Measurements from ENCODE around the gene FUT2.
A peak's percentile ranks its signal among the peaks of the same experiment; 100 is the strongest.

Gene FUT2

GRCh38 chr19:48713864-48714755, 18.3 kb downstream of the FUT2 start (continued):
- no peak for TF ChIP-seq ZNF571 (tag by site-specific recombination; IDR thresholded peaks at IDR 0.05)
- 0 out of 2 replicates have a peak, but pooled peaks have one; percentile 40 for TF ChIP-seq ZNF580 (tag by site-specific recombination; IDR thresholded peaks at IDR 0.05)
- no peak for TF ChIP-seq ZNF521 (tag by site-specific recombination; IDR thresholded peaks at IDR 0.05)
- peak; percentile 41; the same call in 1 of the 2 replicates for TF ChIP-seq KLF7 (tag by site-specific recombination; IDR thresholded peaks at IDR 0.05; ENCODE audit: borderline replicate concordance)
- no peak for TF ChIP-seq ZNF280D (tag by site-specific recombination; IDR thresholded peaks at IDR 0.05)
- TF ChIP-seq ZNF654 (tag by site-specific recombination; IDR thresholded peaks at IDR 0.05; ENCODE audit: low read depth), result no peak
- TF ChIP-seq ZNF146 (tag by site-specific recombination; IDR thresholded peaks at IDR 0.05), result no peak
- TF ChIP-seq TCF7L2 (IDR thresholded peaks at IDR 0.05; ENCODE audit: borderline replicate concordance, low read depth, low read length), result no peak
- TF ChIP-seq ZNF23 (tag by site-specific recombination; IDR thresholded peaks at IDR 0.05; ENCODE audit: borderline replicate concordance), result no peak
- TF ChIP-seq ZNF292 (tag by site-specific recombination; IDR thresholded peaks at IDR 0.05; ENCODE audit: borderline replicate concordance, low read depth), result no peak
- TF ChIP-seq GLIS1 (tag by site-specific recombination; IDR thresholded peaks at IDR 0.05), result no peak
- TF ChIP-seq, protein P1, sequence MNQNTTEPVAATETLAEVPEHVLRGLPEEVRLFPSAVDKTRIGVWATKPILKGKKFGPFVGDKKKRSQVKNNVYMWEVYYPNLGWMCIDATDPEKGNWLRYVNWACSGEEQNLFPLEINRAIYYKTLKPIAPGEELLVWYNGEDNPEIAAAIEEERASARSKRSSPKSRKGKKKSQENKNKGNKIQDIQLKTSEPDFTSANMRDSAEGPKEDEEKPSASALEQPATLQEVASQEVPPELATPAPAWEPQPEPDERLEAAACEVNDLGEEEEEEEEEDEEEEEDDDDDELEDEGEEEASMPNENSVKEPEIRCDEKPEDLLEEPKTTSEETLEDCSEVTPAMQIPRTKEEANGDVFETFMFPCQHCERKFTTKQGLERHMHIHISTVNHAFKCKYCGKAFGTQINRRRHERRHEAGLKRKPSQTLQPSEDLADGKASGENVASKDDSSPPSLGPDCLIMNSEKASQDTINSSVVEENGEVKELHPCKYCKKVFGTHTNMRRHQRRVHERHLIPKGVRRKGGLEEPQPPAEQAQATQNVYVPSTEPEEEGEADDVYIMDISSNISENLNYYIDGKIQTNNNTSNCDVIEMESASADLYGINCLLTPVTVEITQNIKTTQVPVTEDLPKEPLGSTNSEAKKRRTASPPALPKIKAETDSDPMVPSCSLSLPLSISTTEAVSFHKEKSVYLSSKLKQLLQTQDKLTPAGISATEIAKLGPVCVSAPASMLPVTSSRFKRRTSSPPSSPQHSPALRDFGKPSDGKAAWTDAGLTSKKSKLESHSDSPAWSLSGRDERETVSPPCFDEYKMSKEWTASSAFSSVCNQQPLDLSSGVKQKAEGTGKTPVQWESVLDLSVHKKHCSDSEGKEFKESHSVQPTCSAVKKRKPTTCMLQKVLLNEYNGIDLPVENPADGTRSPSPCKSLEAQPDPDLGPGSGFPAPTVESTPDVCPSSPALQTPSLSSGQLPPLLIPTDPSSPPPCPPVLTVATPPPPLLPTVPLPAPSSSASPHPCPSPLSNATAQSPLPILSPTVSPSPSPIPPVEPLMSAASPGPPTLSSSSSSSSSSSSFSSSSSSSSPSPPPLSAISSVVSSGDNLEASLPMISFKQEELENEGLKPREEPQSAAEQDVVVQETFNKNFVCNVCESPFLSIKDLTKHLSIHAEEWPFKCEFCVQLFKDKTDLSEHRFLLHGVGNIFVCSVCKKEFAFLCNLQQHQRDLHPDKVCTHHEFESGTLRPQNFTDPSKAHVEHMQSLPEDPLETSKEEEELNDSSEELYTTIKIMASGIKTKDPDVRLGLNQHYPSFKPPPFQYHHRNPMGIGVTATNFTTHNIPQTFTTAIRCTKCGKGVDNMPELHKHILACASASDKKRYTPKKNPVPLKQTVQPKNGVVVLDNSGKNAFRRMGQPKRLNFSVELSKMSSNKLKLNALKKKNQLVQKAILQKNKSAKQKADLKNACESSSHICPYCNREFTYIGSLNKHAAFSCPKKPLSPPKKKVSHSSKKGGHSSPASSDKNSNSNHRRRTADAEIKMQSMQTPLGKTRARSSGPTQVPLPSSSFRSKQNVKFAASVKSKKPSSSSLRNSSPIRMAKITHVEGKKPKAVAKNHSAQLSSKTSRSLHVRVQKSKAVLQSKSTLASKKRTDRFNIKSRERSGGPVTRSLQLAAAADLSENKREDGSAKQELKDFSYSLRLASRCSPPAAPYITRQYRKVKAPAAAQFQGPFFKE (tag by site-specific recombination; IDR thresholded peaks at IDR 0.05; ENCODE audit: borderline replicate concordance), result no peak
- TF ChIP-seq ZNF785 (tag by site-specific recombination; IDR thresholded peaks at IDR 0.05), result no peak
- 0 out of 2 replicates have a peak, but pooled peaks have one; percentile 27 for TF ChIP-seq ZSCAN30 (tag by site-specific recombination; IDR thresholded peaks at IDR 0.05)
- no peak for TF ChIP-seq ZNF610 (tag by site-specific recombination; IDR thresholded peaks at IDR 0.05; ENCODE audit: borderline replicate concordance)
- peak; percentile 55 for TF ChIP-seq ZNF335 (tag by site-specific recombination; conservative IDR thresholded peaks at IDR 0.05)
- no peak for TF ChIP-seq ZSCAN16 (tag by site-specific recombination; IDR thresholded peaks at IDR 0.05)
- TF ChIP-seq ZNF449 (tag by site-specific recombination; IDR thresholded peaks at IDR 0.05), result no peak
- no peak for TF ChIP-seq ZNF423 (tag by site-specific recombination; IDR thresholded peaks at IDR 0.05)
- no peak for TF ChIP-seq ZNF239 (tag by site-specific recombination; IDR thresholded peaks at IDR 0.05)
- TF ChIP-seq ZNF776 (tag by site-specific recombination; IDR thresholded peaks at IDR 0.05; ENCODE audit: borderline replicate concordance), result no peak
- TF ChIP-seq, protein P2, sequence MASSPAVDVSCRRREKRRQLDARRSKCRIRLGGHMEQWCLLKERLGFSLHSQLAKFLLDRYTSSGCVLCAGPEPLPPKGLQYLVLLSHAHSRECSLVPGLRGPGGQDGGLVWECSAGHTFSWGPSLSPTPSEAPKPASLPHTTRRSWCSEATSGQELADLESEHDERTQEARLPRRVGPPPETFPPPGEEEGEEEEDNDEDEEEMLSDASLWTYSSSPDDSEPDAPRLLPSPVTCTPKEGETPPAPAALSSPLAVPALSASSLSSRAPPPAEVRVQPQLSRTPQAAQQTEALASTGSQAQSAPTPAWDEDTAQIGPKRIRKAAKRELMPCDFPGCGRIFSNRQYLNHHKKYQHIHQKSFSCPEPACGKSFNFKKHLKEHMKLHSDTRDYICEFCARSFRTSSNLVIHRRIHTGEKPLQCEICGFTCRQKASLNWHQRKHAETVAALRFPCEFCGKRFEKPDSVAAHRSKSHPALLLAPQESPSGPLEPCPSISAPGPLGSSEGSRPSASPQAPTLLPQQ (tag by site-specific recombination; IDR thresholded peaks at IDR 0.05), result 0 out of 2 replicates have a peak, but pooled peaks have one; percentile 7
- TF ChIP-seq ZNF510 (tag by site-specific recombination; IDR thresholded peaks at IDR 0.05; ENCODE audit: insufficient replicate concordance), result no peak
- TF ChIP-seq ZNF112 (tag by site-specific recombination; IDR thresholded peaks at IDR 0.05), result no peak
- TF ChIP-seq ZNF549 (tag by site-specific recombination; IDR thresholded peaks at IDR 0.05), result no peak
- no peak for TF ChIP-seq ZNF354C (tag by site-specific recombination; IDR thresholded peaks at IDR 0.05; ENCODE audit: borderline replicate concordance, low read depth)

Measured in HEK293 (cell line).